Mesenchymal stem cell (in vitro differentiated cells and primary cell): ENCODE data around the gene LYPD6B.

ENCODE experiments used
- DNase-seq: peaks from one replicate; pipeline ENCODE4 v3.0.0-alpha.2; 2013
- H2AFZ ChIP-seq: one replicate; pipeline ENCODE4 v1.6.1; 2013; ENCODE audit warnings: low read depth, mild to moderate bottlenecking, control low read depth, inconsistent platforms, low read length, moderate library complexity
- H2AK5ac ChIP-seq: 2 replicates; pipeline ENCODE4 v1.6.1; 2013; ENCODE audit warnings: low read length, moderate library complexity, mild to moderate bottlenecking, inconsistent platforms; ENCODE audit not compliant: severe bottlenecking
- H2BK120ac ChIP-seq: one replicate; pipeline ENCODE4 v1.6.1; 2013; ENCODE audit warnings: low read depth, mild to moderate bottlenecking, inconsistent platforms, low read length, moderate library complexity
- H2BK12ac ChIP-seq, 2 experiments: one replicate each; pipeline ENCODE4 v1.6.1; 2013; ENCODE audit warnings: inconsistent platforms in 2 of 2, low read length in 2 of 2, mild to moderate bottlenecking in 2 of 2, moderate library complexity in 2 of 2, control low read depth in 1 of 2
- H2BK15ac ChIP-seq: one replicate; pipeline ENCODE4 v1.6.1; 2013; ENCODE audit warnings: mild to moderate bottlenecking, low read depth, inconsistent platforms; ENCODE audit not compliant: poor library complexity, severe bottlenecking
- H2BK5ac ChIP-seq: 2 replicates; pipeline ENCODE4 v1.6.1; 2013; ENCODE audit warnings: low read depth, mild to moderate bottlenecking, low read length, control low read depth, inconsistent platforms; ENCODE audit not compliant: poor library complexity, severe bottlenecking
- H3K14ac ChIP-seq, 2 experiments: one replicate each; pipeline ENCODE4 v1.6.1; 2013; ENCODE audit warnings: inconsistent platforms in 2 of 2, low read length in 2 of 2, control low read depth in 1 of 2, mild to moderate bottlenecking in 1 of 2, moderate library complexity in 1 of 2
- H3K18ac ChIP-seq, 2 experiments: one replicate each; pipeline ENCODE4 v1.6.1; 2013; ENCODE audit warnings: inconsistent platforms in 2 of 2, low read length in 2 of 2, control low read depth in 1 of 2, low read depth in 1 of 2, mild to moderate bottlenecking in 1 of 2
- H3K23ac ChIP-seq, 2 experiments: one replicate each; pipeline ENCODE4 v1.6.1; 2013; ENCODE audit warnings: inconsistent platforms in 2 of 2, low read length in 2 of 2, mild to moderate bottlenecking in 2 of 2, moderate library complexity in 2 of 2, control low read depth in 1 of 2
- H3K27ac ChIP-seq: 2 replicates; pipeline ENCODE4 v1.5.1; 2013; ENCODE audit warnings: mild to moderate bottlenecking, moderate library complexity, low read length, control low read depth, inconsistent platforms; ENCODE audit not compliant: poor library complexity, severe bottlenecking
- H3K27me3 ChIP-seq, 2 experiments: 2 replicates each; pipeline versions ENCODE4 v1.6.1 to v1.7.0; 2013; ENCODE audit warnings: low read length in 2 of 2, mild to moderate bottlenecking in 2 of 2, moderate library complexity in 2 of 2, control low read depth in 1 of 2, inconsistent platforms in 1 of 2; ENCODE audit not compliant: control insufficient read depth in 1 of 2, insufficient read depth in 1 of 2
- H3K36me3 ChIP-seq, 2 experiments: 2 replicates each; pipeline versions ENCODE4 v1.6.1 to v1.7.0; 2013; ENCODE audit warnings: low read length in 2 of 2, control low read depth in 1 of 2, inconsistent platforms in 1 of 2, low read depth in 1 of 2, mild to moderate bottlenecking in 1 of 2; ENCODE audit not compliant: insufficient read depth in 2 of 2, control insufficient read depth in 1 of 2
- H3K4ac ChIP-seq, 2 experiments: one replicate each; pipeline ENCODE4 v1.6.1; 2013; ENCODE audit warnings: inconsistent platforms in 2 of 2, low read length in 2 of 2, mild to moderate bottlenecking in 2 of 2, moderate library complexity in 2 of 2, control low read depth in 1 of 2, low read depth in 1 of 2
- H3K4me1 ChIP-seq: 2 replicates; pipeline ENCODE4 v1.6.1; 2013; ENCODE audit warnings: low read depth, low read length, control low read depth; ENCODE audit not compliant: control insufficient read depth, insufficient read depth
- H3K4me2 ChIP-seq: 2 replicates; pipeline ENCODE4 v1.6.1; 2013; ENCODE audit warnings: low read length, mild to moderate bottlenecking, inconsistent platforms; ENCODE audit not compliant: poor library complexity, severe bottlenecking
- H3K4me3 ChIP-seq, 2 experiments: 2 replicates each; pipeline versions ENCODE4 v1.5.1 to v1.7.0; 2013; ENCODE audit warnings: low read length in 2 of 2, mild to moderate bottlenecking in 2 of 2, control low read depth in 1 of 2, low read depth in 1 of 2; ENCODE audit not compliant: insufficient read depth in 1 of 2
- H3K79me1 ChIP-seq: replicated peaks from 2 replicates; pipeline ENCODE4 v1.6.1; 2013; ENCODE audit warnings: mild to moderate bottlenecking, control low read depth, low read length, inconsistent platforms; ENCODE audit not compliant: poor library complexity, severe bottlenecking
- H3K9ac ChIP-seq: 2 replicates; pipeline ENCODE4 v1.7.0; 2013; ENCODE audit warnings: mild to moderate bottlenecking, low read length, moderate library complexity
- H3K9me3 ChIP-seq: 2 replicates; pipeline ENCODE4 v1.7.0; 2013; ENCODE audit warnings: mild to moderate bottlenecking, low read length; ENCODE audit not compliant: control insufficient read depth
- H4K8ac ChIP-seq: one replicate; pipeline ENCODE4 v1.6.1; 2013; ENCODE audit warnings: inconsistent platforms, mild to moderate bottlenecking, low read length, moderate library complexity
- H4K91ac ChIP-seq: one replicate; pipeline ENCODE4 v1.6.1; 2013; ENCODE audit warnings: mild to moderate bottlenecking, low read length, inconsistent platforms
- WGBS: methylation state at CpG from one replicate; pipeline ENCODE4 v1.1.7; 2013; ENCODE audit warnings: mixed read lengths; 5-methylcytosine and 5-hydroxymethylcytosine counted together

Gene LYPD6B

DNA sequence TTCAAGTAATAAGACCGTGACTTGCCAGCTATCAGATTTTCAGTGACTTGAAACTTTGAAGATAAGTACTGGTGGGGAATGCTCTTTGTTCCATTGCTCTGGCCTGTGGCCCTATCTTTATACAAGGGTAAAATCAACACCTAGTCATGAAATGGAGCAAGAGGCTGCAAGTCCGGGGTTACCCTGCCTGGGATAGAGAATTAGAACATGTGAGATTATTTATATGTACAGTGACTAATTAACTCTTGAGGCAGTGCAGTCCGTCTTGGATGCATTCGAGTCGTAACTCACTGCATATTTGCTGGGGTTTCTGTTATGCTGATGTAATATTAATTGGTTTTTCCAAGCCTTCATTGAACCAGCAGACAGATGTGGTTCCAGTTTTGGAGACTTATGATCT, 186.0 kb downstream of the LYPD6B start:
- Histone ChIP-seq H3K9me3 (no peaks in the 10 kb centered on the region), H3K4ac (no peak overlapping the region), H2AFZ (no peak overlapping the region), H3K14ac (no peak overlapping the region), H2BK5ac (no peak overlapping the region), H3K4me2 (no peak overlapping the region), H4K8ac (no peak overlapping the region), H3K36me3 (no peaks in the 10 kb centered on the region), H3K79me1 (no peaks in the 10 kb centered on the region), H2BK12ac (no peak overlapping the region), H2AK5ac (no peak overlapping the region), H3K4me1 (no peaks in the 10 kb centered on the region), H4K91ac (no peak overlapping the region), H3K23ac (no peak overlapping the region), H2BK15ac (no peak overlapping the region), H3K27ac (no peak overlapping the region), H3K4me3 (no peak overlapping the region), H3K27me3 (peaks cover 4 to 5% of the 10 kb centered on the region in 2 experiments), H3K9ac (no peak overlapping the region), H3K18ac (no peak overlapping the region), H2BK120ac (no peak overlapping the region)
- 86% methylated on average over 5 of the region's 5 CpGs for WGBS
- DNase-seq = no peak

DNA sequence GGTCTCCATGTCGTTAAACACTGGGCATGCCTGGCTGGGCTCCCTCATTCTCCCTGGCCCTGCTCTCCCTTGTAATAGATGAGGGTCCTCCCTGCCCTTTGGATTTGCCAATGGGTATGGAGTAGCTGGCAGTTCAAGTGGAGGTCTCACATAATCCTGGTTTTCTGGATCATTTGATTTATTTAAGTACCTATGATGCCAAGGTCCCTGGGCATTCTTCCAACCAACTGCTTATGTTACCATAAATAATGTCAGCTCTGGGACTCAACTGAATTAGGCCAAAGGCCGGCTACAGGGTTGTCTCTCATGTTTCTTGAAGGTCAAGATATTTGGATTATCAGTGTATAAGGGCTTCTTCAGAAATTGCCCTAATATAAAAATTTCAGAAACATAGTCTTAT, 186.9 kb downstream of the LYPD6B start:
- H2BK120ac ChIP-seq = no peak overlapping the region
- H3K4me2 ChIP-seq = no peak overlapping the region
- no peaks in the 10 kb centered on the region for H3K79me1 ChIP-seq

DNA sequence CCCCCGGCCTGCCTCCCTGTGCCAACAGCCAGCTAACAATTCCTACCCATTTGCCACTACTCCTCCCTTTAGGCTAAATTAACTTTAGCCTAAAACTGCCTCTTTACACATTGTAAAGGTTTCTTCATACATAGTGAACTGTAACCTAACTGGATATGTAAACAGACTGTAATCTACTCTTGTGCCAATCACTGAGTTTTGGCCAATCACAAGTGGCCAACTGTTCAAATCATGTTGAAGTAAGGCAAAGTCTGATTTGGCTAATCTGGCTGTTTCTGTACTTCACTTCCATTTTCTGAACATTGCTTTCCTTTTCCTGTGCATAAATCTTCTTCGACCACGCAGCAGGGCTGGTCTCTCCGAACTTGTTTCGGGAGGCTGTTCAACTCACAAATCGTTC, 188.3 kb downstream of the LYPD6B start:
- H2BK120ac ChIP-seq = no peak overlapping the region
- H3K4me2 ChIP-seq = no peak overlapping the region
- H2BK12ac ChIP-seq = no peak overlapping the region
- H2AFZ ChIP-seq = no peak overlapping the region
- no peak for DNase-seq
- 88% methylated on average over 1 of the region's 6 CpGs for WGBS
- no peak overlapping the region for H3K4me3 ChIP-seq
- H2AK5ac ChIP-seq = no peak overlapping the region
- H4K91ac ChIP-seq = no peak overlapping the region
- H3K9me3 ChIP-seq = no peaks in the 10 kb centered on the region
- no peak overlapping the region for H4K8ac ChIP-seq
- H3K4ac ChIP-seq = no peak overlapping the region
- H3K23ac ChIP-seq = no peak overlapping the region
- H2BK5ac ChIP-seq = no peak overlapping the region
- H3K79me1 ChIP-seq = no peaks in the 10 kb centered on the region
- H3K18ac ChIP-seq = no peak overlapping the region
- no peak overlapping the region for H3K14ac ChIP-seq
- peaks cover 4 to 5% of the 10 kb centered on the region in 2 experiments for H3K27me3 ChIP-seq
- H3K9ac ChIP-seq = no peak overlapping the region
- no peaks in the 10 kb centered on the region for H3K4me1 ChIP-seq
- H3K27ac ChIP-seq = no peak overlapping the region
- no peaks in the 10 kb centered on the region for H3K36me3 ChIP-seq
- no peak overlapping the region for H2BK15ac ChIP-seq

More for the DNA sequence above, 186.9 kb downstream of the LYPD6B start:
- Histone ChIP-seq H3K4me3 (no peak overlapping the region), H3K14ac (no peak overlapping the region), H3K27me3 (peaks cover 4 to 5% of the 10 kb centered on the region in 2 experiments), H3K9me3 (no peaks in the 10 kb centered on the region), H4K8ac (no peak overlapping the region), H2BK5ac (no peak overlapping the region), H2BK15ac (no peak overlapping the region), H4K91ac (no peak overlapping the region), H3K18ac (no peak overlapping the region), H3K4me1 (no peaks in the 10 kb centered on the region), H2AK5ac (no peak overlapping the region), H2BK12ac (no peak overlapping the region), H3K9ac (no peak overlapping the region), H3K27ac (no peak overlapping the region), H3K4ac (no peak overlapping the region), H3K23ac (no peak overlapping the region), H2AFZ (no peak overlapping the region), H3K36me3 (no peaks in the 10 kb centered on the region)
- 78% methylated on average over 1 of the region's 2 CpGs for WGBS
- DNase-seq = no peak

DNA sequence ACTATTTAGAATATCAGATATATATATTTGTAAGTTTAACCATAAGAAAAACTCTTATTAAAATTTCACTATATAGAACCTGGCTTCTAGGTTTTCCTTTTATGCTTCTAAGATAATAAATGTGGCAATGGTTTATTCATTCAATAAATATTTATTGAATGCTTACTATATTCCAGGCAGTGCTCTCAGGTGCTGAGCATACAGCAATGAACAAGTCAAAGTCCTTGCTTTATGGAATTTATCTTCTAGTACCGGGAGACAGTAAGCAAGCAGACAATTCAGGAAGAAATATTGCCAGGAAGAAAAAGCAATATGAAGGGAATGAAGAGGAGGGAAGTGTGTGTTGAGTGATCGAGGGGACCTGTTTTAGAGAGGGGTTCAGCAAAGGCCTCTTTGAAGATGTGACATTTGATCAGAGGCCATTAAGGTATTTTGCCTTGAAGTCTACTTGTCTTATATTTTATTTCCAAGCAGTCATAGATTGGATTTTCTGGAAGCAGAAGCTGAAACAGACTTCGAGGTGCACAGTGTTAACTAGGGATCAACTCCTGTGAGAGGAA, 197.4 kb downstream of the LYPD6B start:
- no peaks in the 10 kb centered on the region for H3K9me3 ChIP-seq
- no peak overlapping the region for H3K9ac ChIP-seq
- no peaks in the 10 kb centered on the region for H3K4me1 ChIP-seq
- H3K27me3 ChIP-seq = peaks cover 0 to 7% of the 10 kb centered on the region in 2 experiments
- no peak overlapping the region for H3K4ac ChIP-seq
- no peak overlapping the region for H2BK12ac ChIP-seq
- H3K18ac ChIP-seq = no peak overlapping the region
- no peak overlapping the region for H2BK120ac ChIP-seq
- no peaks in the 10 kb centered on the region for H3K79me1 ChIP-seq
- no peak for DNase-seq
- H3K4me3 ChIP-seq = no peak overlapping the region
- H3K4me2 ChIP-seq = no peak overlapping the region
- H2BK5ac ChIP-seq = no peak overlapping the region
- H2AK5ac ChIP-seq = no peak overlapping the region
- no peak overlapping the region for H2AFZ ChIP-seq
- WGBS = 74% methylated on average over 3 of the region's 3 CpGs
- H2BK15ac ChIP-seq = no peak overlapping the region
- H4K91ac ChIP-seq = no peak overlapping the region
- H3K36me3 ChIP-seq = no peaks in the 10 kb centered on the region
- H3K23ac ChIP-seq = no peak overlapping the region
- no peak overlapping the region for H4K8ac ChIP-seq
- H3K27ac ChIP-seq = no peak overlapping the region
- no peak overlapping the region for H3K14ac ChIP-seq
